Thoracic aorta (tissue), 2 donors: ENCODE results near the gene LAPTM5. TPM values are rescaled to one million over a fixed set of nuclear protein-coding genes. Genes with fewer than 3 reads are reported as not detected.

ENCODE experiments used
- ATAC-seq: fragments of 150-250 bp; one replicate; pipeline ENCODE4 v1.8.0; 2017; ENCODE audit warnings: low read depth; ENCODE audit not compliant: insufficient number of reproducible peaks, low FRiP score
- DNase-seq: peaks from one replicate; pipeline ENCODE4 v3.0.0-alpha.2; 2020; ENCODE audit warnings: low spot score
- H3K27ac ChIP-seq, 2 donors: fragments of 200-600 bp; sonication (generic); 1 replicate in 1 of 2; 2 replicates in 1 of 2; pipeline ENCODE4 v1.5.1; 2016; ENCODE audit warnings: mild to moderate bottlenecking in 2 of 2, moderate library complexity in 2 of 2
- H3K27me3 ChIP-seq: fragments of 200-600 bp; sonication (generic); replicated peaks from 2 replicates; pipeline ENCODE4 v1.6.0; 2016; ENCODE audit warnings: mild to moderate bottlenecking; ENCODE audit not compliant: insufficient read depth
- H3K36me3 ChIP-seq: fragments of 200-600 bp; sonication (generic); one replicate; pipeline ENCODE4 v1.5.1; 2016
- H3K4me1 ChIP-seq, 2 donors: fragments of 200-600 bp; sonication (generic); 1 replicate in 1 of 2; 2 replicates in 1 of 2; pipeline versions ENCODE4 v1.5.1 to v1.6.0; 2016; ENCODE audit warnings: low read depth in 2 of 2, mild to moderate bottlenecking in 1 of 2; ENCODE audit not compliant: control insufficient read depth in 1 of 2
- H3K4me3 ChIP-seq: fragments of 200-600 bp; sonication (generic); 2 replicates; pipeline ENCODE4 v1.5.1; 2016; ENCODE audit warnings: mild to moderate bottlenecking
- H3K9me3 ChIP-seq: fragments of 200-600 bp; sonication (generic); 2 replicates; pipeline ENCODE4 v1.5.1; 2016
- total RNA-seq, 2 donors: library from RNA; depleted of rRNA; stranded (reverse); fragments of >200 nt; gene quantifications; one replicate each; pipeline versions ENCODE4 v1.1.0 to v1.2.3, GENCODE V29; 2016
- TF ChIP-seq, protein P1 (sequence below): fragments of 200-600 bp; sonication (generic); IDR thresholded peaks from one replicate; pipeline ENCODE4 v1.5.1; 2019; ENCODE audit warnings: antibody characterized with exemption

The LAPTM5 gene
- total RNA-seq, 2 donors from 2014 or later: 91.0 to 127 TPM

DNA sequence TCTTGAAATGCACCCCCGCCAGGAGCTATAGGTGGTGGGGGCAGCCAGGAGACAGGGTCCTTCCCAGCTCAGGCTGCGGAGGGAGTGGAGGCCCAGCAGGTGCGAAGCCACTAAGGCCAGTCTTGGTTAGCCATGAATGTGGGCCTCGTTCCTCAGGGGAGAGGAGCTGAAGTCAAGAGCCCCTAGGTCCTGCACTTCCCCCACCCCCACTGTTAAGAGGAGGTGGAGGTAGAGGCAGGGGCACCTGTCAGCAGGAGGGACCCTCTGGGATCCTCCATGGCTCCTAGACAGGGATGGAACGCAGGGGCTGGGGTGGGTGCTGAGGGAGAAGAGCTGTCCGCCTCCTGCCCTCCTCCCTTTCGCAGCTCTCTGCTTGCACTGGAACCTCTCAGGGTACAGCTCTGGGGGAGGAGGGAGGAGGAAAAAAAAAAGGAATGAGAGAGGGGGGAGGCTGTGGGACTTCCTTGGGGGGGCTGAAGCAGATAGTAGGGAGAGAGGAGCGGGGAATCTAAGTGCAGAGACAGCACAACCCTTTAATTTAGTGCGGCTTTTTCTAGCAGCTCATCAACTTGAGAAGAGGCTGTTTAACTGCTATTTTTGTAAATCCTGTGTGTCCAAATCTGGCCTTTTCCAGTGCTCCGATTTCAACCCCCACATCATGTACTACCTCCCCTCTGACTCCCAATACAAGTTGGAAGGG lies 71.2 kb downstream of the LAPTM5 start:
- Histone ChIP-seq H3K27me3 (peaks cover 12% of the 10 kb centered on the region), H3K4me3 (no peak overlapping the region), H3K27ac (no peak overlapping the region), H3K4me1 (peaks cover 0 to 4% of the 10 kb centered on the region in 2 donors), H3K9me3 (no peaks in the 10 kb centered on the region), H3K36me3 (no peaks in the 10 kb centered on the region)
- DNase-seq (no peak), ATAC-seq (no peak)
- TF ChIP-seq, protein P1, sequence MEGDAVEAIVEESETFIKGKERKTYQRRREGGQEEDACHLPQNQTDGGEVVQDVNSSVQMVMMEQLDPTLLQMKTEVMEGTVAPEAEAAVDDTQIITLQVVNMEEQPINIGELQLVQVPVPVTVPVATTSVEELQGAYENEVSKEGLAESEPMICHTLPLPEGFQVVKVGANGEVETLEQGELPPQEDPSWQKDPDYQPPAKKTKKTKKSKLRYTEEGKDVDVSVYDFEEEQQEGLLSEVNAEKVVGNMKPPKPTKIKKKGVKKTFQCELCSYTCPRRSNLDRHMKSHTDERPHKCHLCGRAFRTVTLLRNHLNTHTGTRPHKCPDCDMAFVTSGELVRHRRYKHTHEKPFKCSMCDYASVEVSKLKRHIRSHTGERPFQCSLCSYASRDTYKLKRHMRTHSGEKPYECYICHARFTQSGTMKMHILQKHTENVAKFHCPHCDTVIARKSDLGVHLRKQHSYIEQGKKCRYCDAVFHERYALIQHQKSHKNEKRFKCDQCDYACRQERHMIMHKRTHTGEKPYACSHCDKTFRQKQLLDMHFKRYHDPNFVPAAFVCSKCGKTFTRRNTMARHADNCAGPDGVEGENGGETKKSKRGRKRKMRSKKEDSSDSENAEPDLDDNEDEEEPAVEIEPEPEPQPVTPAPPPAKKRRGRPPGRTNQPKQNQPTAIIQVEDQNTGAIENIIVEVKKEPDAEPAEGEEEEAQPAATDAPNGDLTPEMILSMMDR: no peak

DNA sequence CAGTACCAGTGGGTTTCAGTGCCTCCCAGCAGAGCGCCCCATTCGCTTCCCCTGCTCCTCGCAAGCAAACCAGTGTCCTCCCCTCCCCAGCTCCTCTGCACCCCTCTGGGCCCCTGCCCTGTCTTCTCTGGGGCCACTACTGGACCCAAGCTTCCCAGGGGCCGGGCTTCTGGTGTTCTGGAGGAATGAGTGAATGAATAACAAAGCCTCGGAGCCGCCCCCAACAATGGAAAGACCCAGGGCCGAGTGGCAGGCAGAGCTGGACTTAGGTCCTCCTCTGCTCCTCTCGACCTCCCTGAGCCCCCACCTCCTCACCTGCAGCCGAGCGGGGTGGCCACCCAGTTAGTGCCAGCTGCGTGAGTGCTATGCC lies 71.8 kb downstream of the LAPTM5 start:
- no peak for ATAC-seq
- H3K27me3 ChIP-seq: peaks cover 12% of the 10 kb centered on the region
- DNase-seq: no peak
- H3K4me3 ChIP-seq: no peak overlapping the region
- no peaks in the 10 kb centered on the region for H3K36me3 ChIP-seq
- no peaks in the 10 kb centered on the region for H3K9me3 ChIP-seq
- H3K27ac ChIP-seq: no peak overlapping the region
- TF ChIP-seq, protein P1: no peak
- H3K4me1 ChIP-seq: peaks cover 0 to 4% of the 10 kb centered on the region in 2 donors

DNA sequence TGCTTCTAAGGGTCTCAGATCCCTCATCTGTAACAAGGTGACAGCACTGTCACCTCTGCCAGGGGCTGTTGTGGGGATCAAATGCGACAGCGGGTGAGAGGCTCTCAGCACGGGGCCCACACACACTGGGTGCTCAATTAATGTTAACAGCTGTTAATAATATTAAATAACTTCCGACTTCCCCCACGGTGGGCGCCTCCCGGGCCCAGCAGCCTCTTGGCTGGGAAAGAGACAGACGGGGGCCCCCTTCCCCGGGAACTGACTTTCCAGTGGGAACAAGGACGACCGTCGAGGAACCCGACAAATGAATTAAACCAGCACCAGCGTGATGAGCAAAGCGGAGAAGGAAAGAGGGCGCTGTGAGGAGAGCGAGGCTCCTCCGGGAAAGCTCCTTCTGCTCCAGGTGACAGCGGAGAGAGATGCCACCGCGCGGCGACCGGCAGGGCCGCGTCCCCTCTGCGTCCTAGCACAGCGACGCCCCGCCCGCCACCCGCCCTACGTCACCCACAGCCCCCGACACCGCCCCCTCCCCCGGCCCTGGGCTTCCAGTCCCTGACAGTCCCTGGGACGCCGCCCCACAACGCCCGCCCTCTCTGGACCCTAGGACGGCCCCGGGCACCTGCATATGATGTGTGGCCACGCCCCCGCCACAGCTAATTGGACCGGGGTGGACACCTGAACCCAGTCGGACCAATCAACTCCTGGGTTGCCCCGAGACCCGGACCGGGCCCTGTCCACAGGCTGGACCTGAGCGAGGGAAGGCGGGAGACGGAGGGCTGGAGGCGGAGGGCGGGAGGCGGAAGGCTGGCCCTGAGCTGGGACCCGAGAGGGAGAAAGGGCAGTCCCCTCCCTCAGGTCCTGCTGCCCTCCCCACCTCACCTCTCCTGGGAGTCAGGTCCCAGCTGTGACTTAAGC lies 72.4 kb downstream of the LAPTM5 start:
- no peaks in the 10 kb centered on the region for H3K9me3 ChIP-seq
- ATAC-seq: no peak
- peaks cover 12% of the 10 kb centered on the region for H3K27me3 ChIP-seq
- H3K36me3 ChIP-seq: no peaks in the 10 kb centered on the region
- H3K4me1 ChIP-seq: peaks cover 0 to 4% of the 10 kb centered on the region in 2 donors
- no peak for DNase-seq
- TF ChIP-seq, protein P1: no peak
- H3K27ac ChIP-seq: no peak overlapping the region
- no peak overlapping the region for H3K4me3 ChIP-seq

DNA sequence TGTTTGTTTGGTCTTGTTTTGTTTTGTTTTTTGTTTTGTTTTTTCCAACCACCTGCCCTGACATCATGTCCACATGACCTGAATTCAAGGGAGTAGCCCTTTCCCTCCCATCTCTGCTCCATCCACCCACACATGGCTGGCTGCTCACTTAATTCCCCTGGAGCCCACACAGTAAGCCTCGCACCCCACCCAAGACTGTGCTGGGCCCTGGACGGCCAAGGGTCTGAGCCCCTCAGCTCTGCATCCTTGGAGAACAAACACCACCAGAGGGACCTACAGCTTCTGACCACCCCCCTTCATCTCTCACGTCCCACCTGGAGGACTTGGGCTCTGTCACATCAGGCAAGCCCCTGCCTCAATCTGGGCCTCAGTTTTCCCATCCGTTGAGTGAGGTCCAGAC lies 73.3 kb downstream of the LAPTM5 start:
- peaks cover 12% of the 10 kb centered on the region for H3K27me3 ChIP-seq
- TF ChIP-seq, protein P1: no peak

DNA sequence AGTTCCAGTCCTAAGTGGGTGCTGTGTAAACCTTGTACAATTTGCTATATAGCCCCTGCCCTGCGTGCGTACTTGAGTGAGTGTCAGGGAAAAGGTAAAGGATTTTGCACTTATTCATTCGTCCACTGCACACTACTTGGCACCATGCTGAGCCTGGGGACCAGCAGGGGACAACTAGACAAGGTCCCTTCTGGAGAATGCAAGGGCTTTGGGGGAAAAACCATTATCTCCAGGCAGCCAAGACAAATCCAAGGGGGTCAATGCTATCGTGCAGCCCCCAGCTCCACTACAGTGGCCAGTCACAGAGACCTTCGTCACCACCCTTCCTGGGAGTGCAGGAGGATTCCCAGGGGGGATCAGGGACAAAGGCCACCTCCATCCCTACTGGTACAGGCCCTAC lies 73.9 kb downstream of the LAPTM5 start:
- peaks cover 12% of the 10 kb centered on the region for H3K27me3 ChIP-seq

More for the DNA sequence above, 73.3 kb downstream of the LAPTM5 start:
- H3K27ac ChIP-seq: no peak overlapping the region
- DNase-seq (no peak), ATAC-seq (no peak)
- no peak overlapping the region for H3K4me3 ChIP-seq
- no peaks in the 10 kb centered on the region for H3K36me3 ChIP-seq
- H3K4me1 ChIP-seq: peaks cover 0 to 4% of the 10 kb centered on the region in 2 donors
- H3K9me3 ChIP-seq: no peaks in the 10 kb centered on the region

More for the DNA sequence above, 73.9 kb downstream of the LAPTM5 start:
- TF ChIP-seq, protein P1: no peak
- H3K27ac ChIP-seq: no peak overlapping the region
- DNase-seq (no peak), ATAC-seq (no peak)
- no peak overlapping the region for H3K4me3 ChIP-seq
- peaks cover 0 to 4% of the 10 kb centered on the region in 2 donors for H3K4me1 ChIP-seq
- H3K36me3 ChIP-seq: no peaks in the 10 kb centered on the region
- H3K9me3 ChIP-seq: no peaks in the 10 kb centered on the region
